SU-DHL-6 (cell line): Measurements from ENCODE around the gene CACNG6.
A peak's percentile ranks its signal among the peaks of the same experiment; 100 is the strongest.

Source experiments
- H2AFZ ChIP-seq: fragments of 200-600 bp; sonication (generic); 2 replicates; pipeline ENCODE4 v1.6.1; 2014; ENCODE audit warnings: low read depth, mild to moderate bottlenecking, moderate library complexity, mixed read lengths, antibody characterized with exemption, low read length; ENCODE audit not compliant: severe bottlenecking
- H3F3A ChIP-seq: fragments of 200-600 bp; shearing (Covaris generic); 2 replicates; pipeline ENCODE4 v1.6.0; 2016; ENCODE audit warnings: antibody characterized with exemption, mild to moderate bottlenecking; ENCODE audit not compliant: insufficient read depth
- H3K27ac ChIP-seq: fragments of 200-600 bp; sonication (generic); 2 replicates; pipeline ENCODE4 v1.5.1; 2016; ENCODE audit warnings: low read depth, mild to moderate bottlenecking, low read length, moderate library complexity, mixed read lengths
- H3K27me3 ChIP-seq: fragments of 200-600 bp; sonication (generic), shearing (Covaris generic); 2 replicates; pipeline ENCODE4 v1.6.0; 2014; ENCODE audit warnings: mild to moderate bottlenecking, low read length
- H3K36me3 ChIP-seq: fragments of 200-600 bp; sonication (generic); 2 replicates; pipeline ENCODE4 v1.6.1; 2014; ENCODE audit warnings: mild to moderate bottlenecking, low read length, mixed read lengths
- H3K4me2 ChIP-seq: fragments of 300-600, 200-600 bp; shearing (Covaris generic), sonication (generic); 2 replicates; pipeline ENCODE4 v1.6.0; 2014; ENCODE audit warnings: low read length, low read depth, mild to moderate bottlenecking; ENCODE audit not compliant: poor library complexity, severe bottlenecking
- H3K4me3 ChIP-seq: fragments of 200-600 bp; sonication (generic); 2 replicates; pipeline ENCODE4 v1.5.1; 2014; ENCODE audit warnings: antibody characterized with exemption, low read length, mild to moderate bottlenecking, mixed read lengths; ENCODE audit not compliant: insufficient read depth, poor library complexity, severe bottlenecking
- H3K79me2 ChIP-seq: fragments of 200-600 bp; sonication (generic); 2 replicates; pipeline ENCODE4 v1.6.1; 2014; ENCODE audit warnings: mild to moderate bottlenecking, low read length, moderate library complexity; ENCODE audit not compliant: insufficient read depth
- H3K9ac ChIP-seq: fragments of 200-600 bp; sonication (generic); 2 replicates; pipeline ENCODE4 v1.7.0; 2014; ENCODE audit warnings: mild to moderate bottlenecking, low read length
- H3K9me2 ChIP-seq: fragments of 200-600 bp; sonication (generic); replicated peaks from 2 replicates; pipeline ENCODE4 v1.6.1; 2014; ENCODE audit warnings: low read length; ENCODE audit not compliant: insufficient read depth
- H3K9me3 ChIP-seq: fragments of 200-600 bp; sonication (generic); 2 replicates; pipeline ENCODE4 v1.6.1; 2014; ENCODE audit warnings: low read length, mixed read lengths; ENCODE audit not compliant: insufficient read depth
- H4K20me1 ChIP-seq: fragments of 200-600 bp; sonication (generic); 2 replicates; pipeline ENCODE4 v1.6.1; 2014; ENCODE audit warnings: low read depth, mild to moderate bottlenecking, antibody characterized with exemption, low read length, moderate library complexity, mixed read lengths
- EZH2phosphoT487 ChIP-seq: fragments of 200-600 bp; sonication (generic), shearing (Covaris generic); conservative IDR thresholded peaks from 2 replicates; pipeline ENCODE4 v1.6.1; 2018; ENCODE audit warnings: mild to moderate bottlenecking, antibody characterized with exemption, low read length, moderate library complexity, mixed read lengths
- TF ChIP-seq, protein P1 (sequence below): fragments of 200-600 bp; sonication (generic); IDR thresholded peaks from one replicate; pipeline ENCODE4 v1.5.1; 2017; ENCODE audit warnings: antibody characterized with exemption, mild to moderate bottlenecking, low read length, moderate library complexity; ENCODE audit not compliant: insufficient read depth, poor library complexity, severe bottlenecking

CACNG6 gene

GRCh38 chr19:54026656-54027055 is 35.2 kb downstream of the CACNG6 start:
- Histone ChIP-seq H3K36me3 (no peaks in the 10 kb centered on the region), H3K27me3 (no peaks in the 10 kb centered on the region), H3K27ac (no peak overlapping the region), H3F3A (no peaks in the 10 kb centered on the region), H3K4me3 (no peak overlapping the region), H3K9me2 (no peaks in the 10 kb centered on the region), H3K9me3 (no peaks in the 10 kb centered on the region), H3K4me2 (no peak overlapping the region), H2AFZ (no peak overlapping the region), H3K9ac (no peak overlapping the region), H3K79me2 (no peaks in the 10 kb centered on the region), H4K20me1 (no peaks in the 10 kb centered on the region)
- TF ChIP-seq EZH2phosphoT487: no peak
- TF ChIP-seq, protein P1, sequence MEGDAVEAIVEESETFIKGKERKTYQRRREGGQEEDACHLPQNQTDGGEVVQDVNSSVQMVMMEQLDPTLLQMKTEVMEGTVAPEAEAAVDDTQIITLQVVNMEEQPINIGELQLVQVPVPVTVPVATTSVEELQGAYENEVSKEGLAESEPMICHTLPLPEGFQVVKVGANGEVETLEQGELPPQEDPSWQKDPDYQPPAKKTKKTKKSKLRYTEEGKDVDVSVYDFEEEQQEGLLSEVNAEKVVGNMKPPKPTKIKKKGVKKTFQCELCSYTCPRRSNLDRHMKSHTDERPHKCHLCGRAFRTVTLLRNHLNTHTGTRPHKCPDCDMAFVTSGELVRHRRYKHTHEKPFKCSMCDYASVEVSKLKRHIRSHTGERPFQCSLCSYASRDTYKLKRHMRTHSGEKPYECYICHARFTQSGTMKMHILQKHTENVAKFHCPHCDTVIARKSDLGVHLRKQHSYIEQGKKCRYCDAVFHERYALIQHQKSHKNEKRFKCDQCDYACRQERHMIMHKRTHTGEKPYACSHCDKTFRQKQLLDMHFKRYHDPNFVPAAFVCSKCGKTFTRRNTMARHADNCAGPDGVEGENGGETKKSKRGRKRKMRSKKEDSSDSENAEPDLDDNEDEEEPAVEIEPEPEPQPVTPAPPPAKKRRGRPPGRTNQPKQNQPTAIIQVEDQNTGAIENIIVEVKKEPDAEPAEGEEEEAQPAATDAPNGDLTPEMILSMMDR: no peak

- Histone ChIP-seq H3K4me3 (no peak overlapping the region), H3K27ac (no peak overlapping the region), H3K36me3 (no peaks in the 10 kb centered on the region), H3F3A (no peaks in the 10 kb centered on the region), H3K27me3 (no peaks in the 10 kb centered on the region), H3K9ac (no peak overlapping the region), H3K79me2 (no peaks in the 10 kb centered on the region), H3K9me2 (no peaks in the 10 kb centered on the region), H3K4me2 (no peak overlapping the region), H4K20me1 (no peaks in the 10 kb centered on the region), H2AFZ (no peak overlapping the region), H3K9me3 (no peaks in the 10 kb centered on the region)
- no peak for TF ChIP-seq EZH2phosphoT487
- TF ChIP-seq, protein P1: no peak
These were observed 37.9 kb downstream of the CACNG6 start for GRCh38 chr19:54029301-54029700.

DNA sequence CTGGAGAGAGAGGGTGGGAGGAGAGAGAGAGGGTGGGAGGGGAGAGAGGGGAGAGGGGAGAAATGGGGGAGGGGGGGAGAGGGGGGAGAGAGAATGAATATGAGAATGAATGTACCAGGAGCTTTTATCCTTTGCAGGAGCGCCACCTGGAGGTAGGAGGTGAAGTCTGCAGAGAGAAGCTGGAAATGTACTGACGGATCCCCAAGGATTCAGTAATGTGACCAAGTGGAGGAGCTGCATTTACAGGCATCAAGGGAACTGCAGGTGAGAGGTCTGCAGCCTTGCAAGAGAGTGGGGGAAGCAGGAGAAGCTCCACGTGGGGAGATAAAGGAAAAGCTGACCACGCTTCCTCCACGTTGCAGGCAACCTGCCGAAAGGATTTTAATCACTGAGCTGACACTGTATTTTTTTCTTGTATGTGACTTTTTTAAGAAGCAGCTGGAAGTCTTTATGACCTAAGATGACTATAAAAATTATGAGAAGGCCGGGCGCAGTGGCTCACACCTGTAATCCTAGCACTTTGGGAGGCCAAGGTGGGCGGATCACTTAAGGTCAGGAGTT is 38.6 kb downstream of the CACNG6 start:
- no peaks in the 10 kb centered on the region for H3K27me3 ChIP-seq
- no peak overlapping the region for H3K4me2 ChIP-seq
- H3K9ac ChIP-seq: no peak overlapping the region

More for the DNA sequence above, 38.6 kb downstream of the CACNG6 start:
- Histone ChIP-seq H3K4me3 (no peak overlapping the region), H2AFZ (no peak overlapping the region), H3F3A (no peaks in the 10 kb centered on the region), H3K27ac (no peak overlapping the region), H3K9me2 (no peaks in the 10 kb centered on the region), H3K36me3 (no peaks in the 10 kb centered on the region), H3K9me3 (no peaks in the 10 kb centered on the region), H4K20me1 (no peaks in the 10 kb centered on the region), H3K79me2 (no peaks in the 10 kb centered on the region)
- no peak for TF ChIP-seq EZH2phosphoT487
- TF ChIP-seq, protein P1: peak; percentile 30
